Gastrocnemius medialis (tissue), 4 donors: ENCODE results near the gene CPA5.

Source experiments
- POLR2A ChIP-seq, 2 donors: fragments of 450-650 bp; IDR thresholded peaks; one replicate each; pipeline ENCODE4 v1.6.1; 2017; ENCODE audit warnings: antibody characterized with exemption in 2 of 2, mild to moderate bottlenecking in 2 of 2, moderate library complexity in 2 of 2
- TF ChIP-seq, protein P1 (sequence below), 5 experiments: fragments of 450-650 bp in 3 of 5; fragments of 200-600 bp in 2 of 5; sonication (generic) in 2 of 5; IDR thresholded peaks in 4 of 5; conservative IDR thresholded peaks in 1 of 5; 1 replicate in 4 of 5; 2 replicates in 1 of 5; pipeline ENCODE4 v1.5.1; 2016 to 2019; ENCODE audit warnings: antibody characterized with exemption in 5 of 5, mild to moderate bottlenecking in 3 of 5, moderate library complexity in 3 of 5

DNA sequence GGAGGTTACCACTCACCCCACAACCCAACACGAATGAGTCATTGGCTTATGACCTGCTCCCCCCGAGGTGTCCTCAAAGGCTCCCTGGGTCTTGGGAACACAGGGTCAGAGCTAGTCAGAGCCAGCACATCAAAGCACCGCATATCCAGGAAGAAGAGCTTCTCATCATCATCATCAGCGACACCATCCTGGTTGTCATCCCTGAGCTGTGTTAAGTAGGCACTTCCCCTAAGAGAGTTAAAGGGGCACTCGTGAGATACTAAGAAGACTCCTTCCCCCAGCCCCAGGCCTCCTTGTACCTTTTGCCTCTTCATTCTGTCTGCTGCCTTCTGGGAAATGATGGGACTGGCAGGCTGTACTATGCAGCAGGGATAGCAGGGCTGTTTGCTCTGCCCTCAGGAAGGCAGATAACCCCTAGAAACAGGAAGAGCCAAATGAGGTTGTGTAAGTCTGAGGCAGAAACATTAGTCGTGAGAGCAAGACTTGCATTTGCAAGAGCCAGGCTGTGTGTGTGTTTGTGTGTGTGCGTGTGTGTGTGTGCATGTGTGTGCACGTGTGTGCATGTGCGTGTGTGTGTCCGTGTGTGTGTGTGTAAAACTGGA is 24.6 kb downstream of the CPA5 start:
- TF ChIP-seq POLR2A (IDR thresholded peaks at IDR 0.05), result no peak
- TF ChIP-seq, protein P1, sequence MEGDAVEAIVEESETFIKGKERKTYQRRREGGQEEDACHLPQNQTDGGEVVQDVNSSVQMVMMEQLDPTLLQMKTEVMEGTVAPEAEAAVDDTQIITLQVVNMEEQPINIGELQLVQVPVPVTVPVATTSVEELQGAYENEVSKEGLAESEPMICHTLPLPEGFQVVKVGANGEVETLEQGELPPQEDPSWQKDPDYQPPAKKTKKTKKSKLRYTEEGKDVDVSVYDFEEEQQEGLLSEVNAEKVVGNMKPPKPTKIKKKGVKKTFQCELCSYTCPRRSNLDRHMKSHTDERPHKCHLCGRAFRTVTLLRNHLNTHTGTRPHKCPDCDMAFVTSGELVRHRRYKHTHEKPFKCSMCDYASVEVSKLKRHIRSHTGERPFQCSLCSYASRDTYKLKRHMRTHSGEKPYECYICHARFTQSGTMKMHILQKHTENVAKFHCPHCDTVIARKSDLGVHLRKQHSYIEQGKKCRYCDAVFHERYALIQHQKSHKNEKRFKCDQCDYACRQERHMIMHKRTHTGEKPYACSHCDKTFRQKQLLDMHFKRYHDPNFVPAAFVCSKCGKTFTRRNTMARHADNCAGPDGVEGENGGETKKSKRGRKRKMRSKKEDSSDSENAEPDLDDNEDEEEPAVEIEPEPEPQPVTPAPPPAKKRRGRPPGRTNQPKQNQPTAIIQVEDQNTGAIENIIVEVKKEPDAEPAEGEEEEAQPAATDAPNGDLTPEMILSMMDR (IDR thresholded peaks at IDR 0.05 in 4 of 5, conservative IDR thresholded peaks at IDR 0.05 in 1 of 5), result no peak
